Measurements from ENCODE around the gene ANKRD13D.

ANKRD13D gene

GRCh38 chr11:67247946-67248550, 41.1 kb upstream of the ANKRD13D start:
- DNase-seq (ENCODE audit: low read depth), result peak; percentile 61
- TF ChIP-seq, protein P1, sequence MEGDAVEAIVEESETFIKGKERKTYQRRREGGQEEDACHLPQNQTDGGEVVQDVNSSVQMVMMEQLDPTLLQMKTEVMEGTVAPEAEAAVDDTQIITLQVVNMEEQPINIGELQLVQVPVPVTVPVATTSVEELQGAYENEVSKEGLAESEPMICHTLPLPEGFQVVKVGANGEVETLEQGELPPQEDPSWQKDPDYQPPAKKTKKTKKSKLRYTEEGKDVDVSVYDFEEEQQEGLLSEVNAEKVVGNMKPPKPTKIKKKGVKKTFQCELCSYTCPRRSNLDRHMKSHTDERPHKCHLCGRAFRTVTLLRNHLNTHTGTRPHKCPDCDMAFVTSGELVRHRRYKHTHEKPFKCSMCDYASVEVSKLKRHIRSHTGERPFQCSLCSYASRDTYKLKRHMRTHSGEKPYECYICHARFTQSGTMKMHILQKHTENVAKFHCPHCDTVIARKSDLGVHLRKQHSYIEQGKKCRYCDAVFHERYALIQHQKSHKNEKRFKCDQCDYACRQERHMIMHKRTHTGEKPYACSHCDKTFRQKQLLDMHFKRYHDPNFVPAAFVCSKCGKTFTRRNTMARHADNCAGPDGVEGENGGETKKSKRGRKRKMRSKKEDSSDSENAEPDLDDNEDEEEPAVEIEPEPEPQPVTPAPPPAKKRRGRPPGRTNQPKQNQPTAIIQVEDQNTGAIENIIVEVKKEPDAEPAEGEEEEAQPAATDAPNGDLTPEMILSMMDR (IDR thresholded peaks at IDR 0.05; ENCODE audit: insufficient read depth, low read depth, low read length, missing control alignments), result no peak
- H3K4me3 ChIP-seq (ENCODE audit: low read length), result no peak overlapping the region

DNA sequence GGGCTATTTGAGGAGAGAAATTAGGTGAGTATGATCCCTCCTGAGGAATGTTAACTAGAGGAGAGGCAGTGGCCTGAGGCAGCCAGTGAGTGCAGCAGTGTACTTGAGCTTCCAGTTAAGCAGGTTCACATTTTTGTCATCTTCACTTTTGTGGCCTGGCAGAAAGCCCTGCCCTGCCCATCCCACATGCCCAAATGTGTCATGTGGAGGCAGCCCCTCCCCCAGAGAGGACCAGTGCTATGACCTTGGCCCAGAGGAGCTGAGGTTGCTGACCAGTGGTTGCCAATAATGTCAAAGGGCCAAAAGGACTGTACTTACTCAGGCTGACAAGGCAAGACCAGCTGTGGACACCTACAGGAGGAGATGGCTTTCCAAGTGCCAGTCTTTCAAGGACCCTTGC, 40.5 kb upstream of the ANKRD13D start:
- DNase-seq (ENCODE audit: low read depth), result peak; percentile 96
- TF ChIP-seq, protein P1 (IDR thresholded peaks at IDR 0.05; ENCODE audit: insufficient read depth, low read depth, low read length, missing control alignments), result no peak
- H3K4me3 ChIP-seq (ENCODE audit: low read length), result no peak overlapping the region

DNA sequence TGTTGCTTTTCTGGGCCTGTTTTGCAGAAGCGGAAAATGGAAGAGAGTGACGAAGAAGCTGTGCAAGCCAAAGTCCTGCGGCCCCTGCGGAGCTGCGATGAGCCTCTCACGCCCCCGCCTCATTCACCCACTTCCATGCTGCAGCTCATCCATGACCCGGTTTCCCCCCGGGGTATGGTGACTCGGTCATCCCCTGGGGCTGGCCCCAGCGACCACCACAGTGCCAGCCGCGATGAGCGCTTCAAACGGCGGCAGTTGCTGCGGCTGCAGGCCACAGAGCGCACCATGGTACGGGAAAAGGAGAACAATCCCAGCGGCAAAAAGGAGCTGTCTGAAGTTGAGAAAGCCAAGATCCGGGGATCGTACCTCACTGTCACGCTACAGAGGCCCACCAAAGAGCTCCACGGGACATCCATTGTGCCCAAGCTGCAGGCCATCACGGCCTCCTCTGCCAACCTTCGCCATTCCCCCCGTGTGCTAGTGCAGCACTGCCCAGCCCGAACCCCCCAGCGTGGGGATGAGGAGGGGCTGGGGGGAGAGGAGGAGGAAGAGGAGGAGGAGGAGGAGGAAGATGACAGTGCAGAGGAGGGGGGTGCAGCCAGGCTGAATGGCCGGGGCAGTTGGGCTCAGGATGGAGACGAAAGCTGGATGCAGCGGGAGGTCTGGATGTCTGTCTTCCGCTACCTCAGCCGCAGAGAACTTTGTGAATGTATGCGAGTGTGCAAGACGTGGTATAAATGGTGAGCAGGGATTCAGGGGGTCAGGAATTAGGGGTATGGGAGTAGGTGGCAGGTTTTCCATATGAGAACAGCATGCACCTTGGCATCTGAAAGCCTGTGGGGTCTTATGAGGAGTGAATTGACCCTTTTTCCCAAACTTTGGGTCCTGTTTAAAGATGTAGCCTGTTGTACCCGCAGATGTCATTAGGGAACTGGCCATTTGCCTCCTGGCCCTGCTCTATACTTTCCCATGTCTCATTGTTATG, 38.8 kb upstream of the ANKRD13D start:
- no peak overlapping the region for H3K4me3 ChIP-seq (ENCODE audit: low read length)
- TF ChIP-seq, protein P1 (IDR thresholded peaks at IDR 0.05; ENCODE audit: insufficient read depth, low read depth, low read length, missing control alignments), result no peak
- DNase-seq (ENCODE audit: low read depth), result no peak

DNA sequence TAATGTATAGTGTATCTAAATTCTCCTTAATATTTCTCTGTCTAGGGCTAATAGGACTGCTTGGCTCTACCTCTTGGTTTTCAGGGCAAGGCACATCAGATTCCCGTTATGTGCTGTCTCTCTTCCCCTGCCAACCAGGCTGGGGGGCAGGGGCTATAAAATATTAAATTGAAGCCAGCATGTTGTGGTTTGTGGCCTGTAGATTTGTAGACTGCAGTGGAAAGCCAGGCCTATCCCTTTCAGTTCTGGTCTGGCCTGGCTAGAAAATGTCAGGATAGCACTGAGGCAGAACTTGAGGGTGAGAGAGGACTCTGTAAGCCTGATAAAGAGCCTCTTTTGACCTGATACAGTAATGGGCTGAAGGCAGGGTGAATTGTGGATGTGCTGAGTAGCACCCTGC, 37.3 kb upstream of the ANKRD13D start:
- TF ChIP-seq, protein P1 (IDR thresholded peaks at IDR 0.05; ENCODE audit: insufficient read depth, low read depth, low read length, missing control alignments), result no peak
- DNase-seq (ENCODE audit: low read depth), result no peak
- H3K4me3 ChIP-seq (ENCODE audit: low read length), result no peak overlapping the region

- TF ChIP-seq, protein P1 (IDR thresholded peaks at IDR 0.05; ENCODE audit: insufficient read depth, low read depth, low read length, missing control alignments), result peak; percentile 68
- H3K4me3 ChIP-seq (ENCODE audit: low read length), result no peak overlapping the region
- peak; percentile 75 for DNase-seq (ENCODE audit: low read depth)
These were observed 36.3 kb upstream of the ANKRD13D start for GRCh38 chr11:67252831-67253239.

DNA sequence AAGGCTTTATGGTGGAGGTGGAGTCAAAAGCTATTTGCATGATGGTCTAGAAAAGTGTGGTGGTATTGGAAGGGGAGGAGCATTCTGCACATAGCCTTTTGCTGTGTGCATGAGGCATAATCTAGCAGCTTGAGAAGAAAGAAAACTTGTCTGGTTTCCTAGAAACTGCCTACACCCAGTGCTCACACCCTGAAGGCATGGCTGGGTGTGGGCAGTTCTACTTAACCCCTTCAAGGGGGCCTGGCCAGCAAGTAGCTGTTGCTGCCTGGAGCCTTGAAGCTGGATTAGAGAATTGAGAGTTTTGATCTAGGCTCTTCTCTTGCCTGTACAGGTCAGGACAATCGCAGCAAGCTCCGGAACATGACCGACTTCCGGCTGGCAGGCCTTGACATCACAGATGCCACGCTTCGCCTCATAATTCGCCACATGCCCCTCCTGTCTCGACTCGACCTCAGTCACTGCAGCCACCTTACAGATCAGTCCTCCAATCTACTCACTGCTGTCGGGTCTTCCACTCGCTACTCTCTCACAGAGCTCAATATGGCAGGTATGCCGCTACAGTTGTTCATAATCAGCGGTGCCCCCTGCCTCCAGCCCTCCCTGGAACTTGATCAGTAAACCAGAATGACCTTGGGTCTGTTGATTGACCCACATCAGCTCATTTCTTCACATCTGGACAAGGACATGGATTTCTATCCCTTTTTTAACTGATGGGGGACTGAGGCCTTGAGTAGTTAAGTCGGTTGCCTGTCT, 35.1 kb upstream of the ANKRD13D start:
- H3K4me3 ChIP-seq (ENCODE audit: low read length), result no peak overlapping the region
- DNase-seq (ENCODE audit: low read depth), result peak; percentile 84
- TF ChIP-seq, protein P1 (IDR thresholded peaks at IDR 0.05; ENCODE audit: insufficient read depth, low read depth, low read length, missing control alignments), result no peak

All from epithelial cell of esophagus (primary cell).